BJ (cell line): ENCODE results near the gene GRB7. TPM values are rescaled to one million over a fixed set of nuclear protein-coding genes. Genes with fewer than 3 reads are reported as not detected.

Source experiments
- CTCF ChIA-PET: fragments of 350-600 bp; formaldehyde crosslinking; extraction: SDS; loops from one replicate; lab custom pipeline; 2021; ENCODE audit warnings: antibody characterized with exemption, inconsistent platforms; lab: Yijun Ruan, JAX
- POLR2A ChIA-PET: fragments of 300-600 bp; sonication (Branson Sonifier 250); formaldehyde crosslinking; extraction: SDS; loops from one replicate; lab custom pipeline; 2021; ENCODE audit warnings: antibody characterized with exemption; lab: Charles Lee
- DNase-seq: peaks from one replicate; pipeline ENCODE4 v3.0.0-alpha.2; 2011; ENCODE audit warnings: low read depth
- H3K27me3 ChIP-seq: 2 replicates; pipeline ENCODE4 v1.6.0; 2011; ENCODE audit warnings: low read length; ENCODE audit not compliant: control insufficient read depth, insufficient read depth
- H3K36me3 ChIP-seq: 2 replicates; pipeline ENCODE4 v1.5.1; 2011; ENCODE audit warnings: low read length; ENCODE audit not compliant: control insufficient read depth, insufficient read depth
- H3K4me3 ChIP-seq: 2 replicates; pipeline ENCODE4 v1.5.1; 2011; ENCODE audit warnings: low read depth, mild to moderate bottlenecking, control low read depth, low read length
- polyA plus RNA-seq: library from polyadenylated mRNA; depleted of rRNA; stranded (reverse); fragments of >200 nt; gene quantifications from 2 replicates; pipeline ENCODE4 v1.2.3, GENCODE V29; 2011; rRNA removed
- small RNA-seq: library from RNA; depleted of rRNA; stranded (forward); fragments of <200 nt; gene quantifications from one replicate; pipeline ENCODE3, GENCODE V24; 2012; ENCODE audit warnings: low replicate concordance, low read depth; ENCODE audit not compliant: insufficient read length
- TF ChIP-seq, protein P1 (sequence below): IDR thresholded peaks from 2 replicates; pipeline ENCODE4 v1.5.1; 2011; ENCODE audit warnings: low read depth, mild to moderate bottlenecking, control low read depth, inconsistent platforms, low read length, moderate library complexity; ENCODE audit not compliant: insufficient read depth

Gene GRB7
- polyA plus RNA-seq, 1 experiment: 0.23 TPM

DNA sequence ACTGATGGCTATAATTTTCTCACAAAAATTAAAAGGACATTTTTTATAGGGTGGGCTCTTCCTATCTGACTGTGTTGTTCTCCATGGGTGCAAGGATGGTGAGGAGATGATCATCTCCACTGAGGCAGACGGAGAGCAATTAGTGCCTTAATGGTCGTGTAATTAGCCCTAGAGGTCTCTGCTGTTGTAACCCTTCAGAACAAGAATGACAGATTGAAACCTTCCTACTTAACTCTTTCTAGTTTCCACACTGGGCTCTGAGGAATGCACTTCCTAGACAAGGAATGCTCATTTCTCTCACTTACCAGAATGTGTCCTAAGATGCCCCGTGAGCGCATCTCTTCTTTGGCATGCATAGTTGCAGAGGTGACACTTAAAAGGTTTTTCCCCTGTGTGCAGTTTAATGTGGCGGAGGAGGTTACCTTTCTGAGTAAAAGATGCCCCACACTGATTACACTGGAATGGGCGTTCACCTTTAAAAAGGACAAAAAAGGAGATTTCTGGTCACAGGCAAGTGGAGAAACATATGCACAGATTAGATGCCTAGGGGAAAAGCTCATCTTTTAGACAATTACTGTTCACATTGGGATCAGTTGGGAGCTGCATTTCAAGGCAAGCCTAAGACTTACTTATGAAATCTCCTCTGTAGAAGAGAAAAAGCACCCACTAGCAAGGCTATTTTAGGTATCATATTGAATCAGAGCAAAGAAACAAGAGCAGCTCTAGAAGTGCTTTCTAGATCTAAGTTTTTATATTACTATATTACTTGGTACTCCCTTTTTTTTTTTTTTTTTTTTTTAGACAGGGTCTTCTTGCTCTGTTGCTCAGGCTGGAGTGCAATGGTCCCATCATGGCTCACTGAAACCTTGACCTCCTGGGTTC is 53.6 kb downstream of the GRB7 start:
- H3K4me3 ChIP-seq: no peak overlapping the region
- no peaks in the 10 kb centered on the region for H3K36me3 ChIP-seq
- ChIA-PET POLR2A (no interaction called here), CTCF (interaction anchor here (1.2 kb wide), 1 partner anchor 17 kb away, joined by 3 read pairs; no protein-coding TSS in a partner anchor)
- TF ChIP-seq, protein P1, sequence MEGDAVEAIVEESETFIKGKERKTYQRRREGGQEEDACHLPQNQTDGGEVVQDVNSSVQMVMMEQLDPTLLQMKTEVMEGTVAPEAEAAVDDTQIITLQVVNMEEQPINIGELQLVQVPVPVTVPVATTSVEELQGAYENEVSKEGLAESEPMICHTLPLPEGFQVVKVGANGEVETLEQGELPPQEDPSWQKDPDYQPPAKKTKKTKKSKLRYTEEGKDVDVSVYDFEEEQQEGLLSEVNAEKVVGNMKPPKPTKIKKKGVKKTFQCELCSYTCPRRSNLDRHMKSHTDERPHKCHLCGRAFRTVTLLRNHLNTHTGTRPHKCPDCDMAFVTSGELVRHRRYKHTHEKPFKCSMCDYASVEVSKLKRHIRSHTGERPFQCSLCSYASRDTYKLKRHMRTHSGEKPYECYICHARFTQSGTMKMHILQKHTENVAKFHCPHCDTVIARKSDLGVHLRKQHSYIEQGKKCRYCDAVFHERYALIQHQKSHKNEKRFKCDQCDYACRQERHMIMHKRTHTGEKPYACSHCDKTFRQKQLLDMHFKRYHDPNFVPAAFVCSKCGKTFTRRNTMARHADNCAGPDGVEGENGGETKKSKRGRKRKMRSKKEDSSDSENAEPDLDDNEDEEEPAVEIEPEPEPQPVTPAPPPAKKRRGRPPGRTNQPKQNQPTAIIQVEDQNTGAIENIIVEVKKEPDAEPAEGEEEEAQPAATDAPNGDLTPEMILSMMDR: no peak
- no peak for DNase-seq
- peaks cover 4% of the 10 kb centered on the region for H3K27me3 ChIP-seq

DNA sequence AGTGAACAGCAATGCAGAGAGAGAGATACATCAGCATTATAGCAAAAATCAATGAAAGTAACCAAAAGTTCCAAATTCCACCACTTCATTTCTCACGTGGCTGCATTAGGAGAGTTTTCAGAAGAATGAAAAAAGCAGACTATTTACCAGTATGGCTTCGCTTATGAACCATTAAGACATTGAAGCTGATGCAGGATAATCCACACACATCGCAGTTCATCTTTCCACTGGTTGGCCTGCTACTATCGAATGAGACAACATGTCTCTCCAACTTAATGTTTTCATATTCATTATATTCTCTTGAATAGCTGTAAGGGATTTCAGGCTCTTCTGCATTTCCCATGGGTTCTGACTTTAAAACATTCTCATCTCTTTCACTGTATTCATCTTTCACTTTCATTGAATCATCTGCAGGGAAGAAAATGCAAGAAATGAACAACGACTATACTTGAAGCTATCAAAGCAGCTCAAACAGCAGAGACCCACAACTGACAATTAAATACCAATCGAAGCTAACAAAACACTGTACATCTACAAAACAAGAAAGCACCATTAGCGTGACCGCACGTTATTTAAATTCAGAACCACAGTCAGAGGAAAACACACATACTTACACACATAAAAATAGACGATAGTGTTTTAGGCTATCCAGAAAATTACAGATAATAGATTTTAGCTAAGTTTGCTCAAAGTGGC is 54.9 kb downstream of the GRB7 start:
- Histone ChIP-seq H3K4me3 (no peak overlapping the region), H3K36me3 (no peaks in the 10 kb centered on the region), H3K27me3 (peaks cover 4% of the 10 kb centered on the region)
- no peak for DNase-seq
- TF ChIP-seq, protein P1: no peak
- ChIA-PET CTCF (interaction anchor here (1.2 kb wide), 1 partner anchor 24 kb away, joined by 4 read pairs; no protein-coding TSS in a partner anchor), POLR2A (no interaction called here)

DNA sequence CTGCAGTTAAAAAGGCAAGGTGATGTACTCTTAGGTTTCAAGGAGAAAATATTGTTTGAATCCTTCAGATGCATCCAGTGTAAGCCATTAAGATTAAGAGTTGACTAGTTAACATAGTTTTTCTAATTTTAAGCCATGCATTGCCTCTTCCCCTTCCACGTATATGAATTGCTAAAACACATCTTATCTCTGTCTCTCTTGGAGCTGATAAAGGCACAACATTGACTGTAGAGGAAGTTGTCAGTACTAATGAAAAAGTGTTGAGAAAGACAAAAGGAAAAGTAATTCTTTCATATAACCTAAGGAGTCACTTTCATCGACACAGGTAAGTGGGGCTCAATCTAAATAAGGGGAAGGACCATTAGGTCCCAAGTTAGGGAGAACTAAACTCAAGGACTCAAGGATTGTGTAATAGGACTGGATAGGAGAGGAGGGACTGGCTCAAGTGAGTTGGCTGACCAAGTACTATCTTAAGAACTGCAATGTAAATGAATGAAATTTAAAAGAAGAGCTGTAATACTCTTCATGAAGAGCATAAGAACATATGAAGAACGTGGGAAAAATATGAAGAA is 55.6 kb downstream of the GRB7 start:
- TF ChIP-seq, protein P1: no peak
- Histone ChIP-seq H3K36me3 (no peaks in the 10 kb centered on the region), H3K4me3 (no peak overlapping the region), H3K27me3 (peaks cover 4% of the 10 kb centered on the region)
- no peak for DNase-seq
- CTCF ChIA-PET: interaction anchor here (1.2 kb wide), 1 partner anchor 24 kb away, joined by 4 read pairs; no protein-coding TSS in a partner anchor
- POLR2A ChIA-PET: no interaction called here

DNA sequence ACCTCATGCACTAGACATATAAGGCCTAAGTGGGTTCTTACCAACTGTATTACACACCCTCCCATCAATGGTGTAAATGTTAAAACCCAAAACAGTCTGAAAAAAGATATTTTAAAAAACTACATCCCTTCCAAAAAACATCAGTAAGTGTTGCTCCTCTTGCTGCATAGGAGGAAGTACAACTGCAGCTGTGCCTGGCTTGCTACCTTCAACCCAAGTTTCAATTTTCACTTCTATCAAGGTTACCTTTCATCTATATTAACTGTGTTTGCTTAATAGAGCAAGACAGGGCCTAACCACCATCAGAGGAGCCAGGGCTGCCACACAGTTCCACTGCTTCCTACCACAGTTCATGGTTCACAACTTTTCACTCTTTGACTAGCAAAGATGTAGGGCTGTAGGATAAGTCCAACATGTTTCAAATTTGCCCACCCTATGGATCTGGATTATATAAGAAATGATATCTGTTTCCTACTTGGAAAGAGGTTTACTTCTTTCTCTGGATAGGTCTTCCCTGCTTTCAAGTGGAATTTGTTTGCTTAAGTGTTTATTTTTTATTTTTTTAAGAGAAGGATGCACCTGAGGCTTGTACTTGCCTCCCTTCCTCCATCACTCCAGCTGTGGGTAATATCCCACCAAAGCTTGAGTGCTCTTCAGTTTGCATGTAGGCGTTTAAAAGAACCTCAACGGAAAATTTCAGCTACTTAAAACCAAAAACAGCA is 56.7 kb downstream of the GRB7 start:
- ChIA-PET CTCF (interaction anchor here (1.0 kb wide), 1 partner anchor 10 kb away, joined by 4 read pairs; no protein-coding TSS in a partner anchor), POLR2A (no interaction called here)
- H3K36me3 ChIP-seq: no peaks in the 10 kb centered on the region
- H3K4me3 ChIP-seq: no peak overlapping the region
- peaks cover 4% of the 10 kb centered on the region for H3K27me3 ChIP-seq
- DNase-seq: no peak
- TF ChIP-seq, protein P1: no peak

Small RNA genes lying within 50 kb of the gene (small RNA-seq; reads per million reads assigned to genes)
- gene MIR4728: not detected

Other genes starting within 250 kb of the GRB7 start
- not detected in 2 replicates for gene NEUROD2, start 130.0 kb upstream of the GRB7 start, polyA plus RNA-seq
- gene PPP1R1B, start 111.0 kb upstream of the GRB7 start, polyA plus RNA-seq: not detected in 2 replicates
- 51.6 and 93.8 TPM in 2 replicates for gene STARD3, start 100.8 kb upstream of the GRB7 start, polyA plus RNA-seq
- gene TCAP, start 72.6 kb upstream of the GRB7 start, polyA plus RNA-seq: 0.16 and 0.22 TPM in 2 replicates
- gene PNMT, start 69.5 kb upstream of the GRB7 start, polyA plus RNA-seq: not detected in 2 replicates
- 11.4 and 20.3 TPM in 2 replicates for gene PGAP3, start 49.9 kb upstream of the GRB7 start, polyA plus RNA-seq
- 22.8 and 35.4 TPM in 2 replicates for gene ERBB2, start 37.9 kb upstream of the GRB7 start, polyA plus RNA-seq
- 61.4 and 78.9 TPM in 2 replicates for gene MIEN1, start 7.4 kb upstream of the GRB7 start, polyA plus RNA-seq
- not detected in 2 replicates for gene IKZF3, start 126.4 kb downstream of the GRB7 start, polyA plus RNA-seq
- gene ZPBP2, start 130.3 kb downstream of the GRB7 start, polyA plus RNA-seq: not detected in 2 replicates
- gene GSDMB, start 180.7 kb downstream of the GRB7 start, polyA plus RNA-seq: 3.8 and 5.1 TPM in 2 replicates
- 78.3 and 96.7 TPM in 2 replicates for gene ORMDL3, start 189.7 kb downstream of the GRB7 start, polyA plus RNA-seq
- gene LRRC3C, start 189.8 kb downstream of the GRB7 start, polyA plus RNA-seq: not detected in 2 replicates
- not detected in 2 replicates for gene GSDMA, start 225.1 kb downstream of the GRB7 start, polyA plus RNA-seq
- 57.0 and 104 TPM in 2 replicates for gene PSMD3, start 242.9 kb downstream of the GRB7 start, polyA plus RNA-seq